GM21423 (cell line): ENCODE results near the gene TBCA.

Source experiments
- ATAC-seq: cut with Tn5 transposase; IDR thresholded peaks from one replicate; pipeline ENCODE4 v1.9.1; 2021; ENCODE audit warnings: mild to moderate bottlenecking, moderate library complexity; ENCODE audit not compliant: unreplicated experiment

The TBCA gene

GRCh38 chr5:77644371-77645157 lies 131.6 kb downstream of the TBCA start:
- ATAC-seq = no peak

GRCh38 chr5:77643654-77644370 lies 132.3 kb downstream of the TBCA start:
- ATAC-seq = no peak

GRCh38 chr5:77642738-77643653 lies 133.1 kb downstream of the TBCA start:
- ATAC-seq = no peak

GRCh38 chr5:77641963-77642737 lies 134.0 kb downstream of the TBCA start:
- ATAC-seq = no peak

- ATAC-seq = no peak
Measured at GRCh38 chr5:77641397-77641943, 134.7 kb downstream of the TBCA start.
